ENCODE measurements around the gene LTBP4.

The LTBP4 gene

DNA sequence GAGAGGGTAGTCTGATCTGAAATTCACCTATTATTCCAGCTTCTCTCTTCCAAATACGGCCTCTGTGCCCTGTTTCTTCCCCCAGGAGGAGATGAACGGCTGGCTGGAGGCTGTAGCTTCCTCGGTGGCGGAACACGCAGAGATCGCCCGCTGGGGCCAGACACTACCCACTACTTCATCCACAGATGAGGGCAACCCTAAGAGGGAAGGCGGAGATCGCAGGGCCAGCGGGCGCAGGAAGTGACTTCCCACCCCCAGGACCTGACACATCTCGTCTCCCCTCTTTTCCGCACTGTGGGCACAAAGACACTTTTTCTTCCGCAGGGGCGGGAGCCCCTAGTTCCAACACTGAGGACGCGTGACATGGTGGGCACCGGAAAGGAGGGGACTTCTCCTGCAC is 25.8 kb upstream of the LTBP4 start:
- Histone ChIP-seq H3K4me3 (ENCODE audit: low read depth in 1 of 2, low read length in 2 of 2) (no peak overlapping the region), H3K4me2 (ENCODE audit: insufficient read depth, low read length) (no peak overlapping the region)

DNA sequence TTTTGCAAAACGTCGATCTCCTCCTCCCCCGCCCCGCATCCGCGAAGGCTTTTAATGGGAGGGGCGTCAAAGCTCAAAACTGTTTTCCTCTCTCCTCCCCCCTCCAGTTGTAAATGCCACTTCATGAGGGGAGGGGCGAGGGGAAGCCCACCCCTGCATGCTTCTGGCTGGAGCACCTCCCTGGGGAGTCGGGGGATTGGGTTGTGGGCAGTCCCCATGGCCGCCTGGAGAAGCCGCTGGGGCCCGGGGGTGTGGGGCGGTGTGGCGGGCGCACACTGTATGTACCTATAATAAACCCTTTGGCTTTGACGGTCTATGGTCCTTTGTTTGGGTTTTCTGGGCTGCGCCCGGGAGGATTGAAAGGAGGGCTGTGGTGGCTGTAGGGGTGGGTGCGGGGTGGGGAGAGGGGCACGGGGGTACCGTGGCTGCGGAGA is 25.0 kb upstream of the LTBP4 start:
- peaks cover 30% of the 10 kb centered on the region for H3K36me3 ChIP-seq (ENCODE audit: insufficient read depth, low read length)
- peak overlapping the region; percentile 82 for H3K27ac ChIP-seq (ENCODE audit: low read length)
- peaks cover 19% of the 10 kb centered on the region for H3K79me2 ChIP-seq (ENCODE audit: insufficient read depth, low read length)
- H3K9me3 ChIP-seq (ENCODE audit: insufficient read depth, low read length, severe bottlenecking) = no peaks in the 10 kb centered on the region
- H3K27me3 ChIP-seq (ENCODE audit: insufficient read depth, low read length, poor library complexity) = no peaks in the 10 kb centered on the region
- peak overlapping the region; percentile 87 for H2AFZ ChIP-seq (ENCODE audit: low read depth, low read length)
- peak overlapping the region in 1 of 2 experiments; percentile 90; a peak in 2 of 4 replicates for H3K4me3 ChIP-seq (ENCODE audit: low read depth in 1 of 2, low read length in 2 of 2)
- TF ChIP-seq EZH2 (IDR thresholded peaks at IDR 0.05; ENCODE audit: borderline replicate concordance, low read depth, low read length, severe bottlenecking) = no peak
- TF ChIP-seq, protein P1, sequence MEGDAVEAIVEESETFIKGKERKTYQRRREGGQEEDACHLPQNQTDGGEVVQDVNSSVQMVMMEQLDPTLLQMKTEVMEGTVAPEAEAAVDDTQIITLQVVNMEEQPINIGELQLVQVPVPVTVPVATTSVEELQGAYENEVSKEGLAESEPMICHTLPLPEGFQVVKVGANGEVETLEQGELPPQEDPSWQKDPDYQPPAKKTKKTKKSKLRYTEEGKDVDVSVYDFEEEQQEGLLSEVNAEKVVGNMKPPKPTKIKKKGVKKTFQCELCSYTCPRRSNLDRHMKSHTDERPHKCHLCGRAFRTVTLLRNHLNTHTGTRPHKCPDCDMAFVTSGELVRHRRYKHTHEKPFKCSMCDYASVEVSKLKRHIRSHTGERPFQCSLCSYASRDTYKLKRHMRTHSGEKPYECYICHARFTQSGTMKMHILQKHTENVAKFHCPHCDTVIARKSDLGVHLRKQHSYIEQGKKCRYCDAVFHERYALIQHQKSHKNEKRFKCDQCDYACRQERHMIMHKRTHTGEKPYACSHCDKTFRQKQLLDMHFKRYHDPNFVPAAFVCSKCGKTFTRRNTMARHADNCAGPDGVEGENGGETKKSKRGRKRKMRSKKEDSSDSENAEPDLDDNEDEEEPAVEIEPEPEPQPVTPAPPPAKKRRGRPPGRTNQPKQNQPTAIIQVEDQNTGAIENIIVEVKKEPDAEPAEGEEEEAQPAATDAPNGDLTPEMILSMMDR (IDR thresholded peaks at IDR 0.05; ENCODE audit: borderline replicate concordance, extremely low read depth, low read length, poor library complexity, severe bottlenecking) = no peak
- peak; percentile 40 for ATAC-seq (ENCODE audit: insufficient read depth, low read depth)
- no peaks in the 10 kb centered on the region for H4K20me1 ChIP-seq (ENCODE audit: insufficient read depth, low read length)
- H3K4me1 ChIP-seq (ENCODE audit: insufficient read depth, low read length) = peaks cover 23% of the 10 kb centered on the region
- H3K9ac ChIP-seq (ENCODE audit: low read depth, low read length) = peak overlapping the region; percentile 75; the same call in 1 of the 2 replicates
- peak overlapping the region; percentile 88 for H3K4me2 ChIP-seq (ENCODE audit: insufficient read depth, low read length)
- DNase-seq = no peak

More for the DNA sequence above, 25.8 kb upstream of the LTBP4 start:
- TF ChIP-seq, protein P1 (IDR thresholded peaks at IDR 0.05; ENCODE audit: borderline replicate concordance, extremely low read depth, low read length, poor library complexity, severe bottlenecking) = no peak
- TF ChIP-seq EZH2 (IDR thresholded peaks at IDR 0.05; ENCODE audit: borderline replicate concordance, low read depth, low read length, severe bottlenecking) = no peak
- Histone ChIP-seq H3K27ac (ENCODE audit: low read length) (no peak overlapping the region), H3K27me3 (ENCODE audit: insufficient read depth, low read length, poor library complexity) (no peaks in the 10 kb centered on the region), H4K20me1 (ENCODE audit: insufficient read depth, low read length) (no peaks in the 10 kb centered on the region), H3K9ac (ENCODE audit: low read depth, low read length) (no peak overlapping the region), H3K9me3 (ENCODE audit: insufficient read depth, low read length, severe bottlenecking) (no peaks in the 10 kb centered on the region), H3K36me3 (ENCODE audit: insufficient read depth, low read length) (peaks cover 22% of the 10 kb centered on the region), H2AFZ (ENCODE audit: low read depth, low read length) (peak overlapping the region; percentile 36; the same call in 1 of the 2 replicates), H3K4me1 (ENCODE audit: insufficient read depth, low read length) (peaks cover 29% of the 10 kb centered on the region), H3K79me2 (ENCODE audit: insufficient read depth, low read length) (peaks cover 19% of the 10 kb centered on the region)
- DNase-seq (no peak), ATAC-seq (ENCODE audit: insufficient read depth, low read depth) (no peak)

DNA sequence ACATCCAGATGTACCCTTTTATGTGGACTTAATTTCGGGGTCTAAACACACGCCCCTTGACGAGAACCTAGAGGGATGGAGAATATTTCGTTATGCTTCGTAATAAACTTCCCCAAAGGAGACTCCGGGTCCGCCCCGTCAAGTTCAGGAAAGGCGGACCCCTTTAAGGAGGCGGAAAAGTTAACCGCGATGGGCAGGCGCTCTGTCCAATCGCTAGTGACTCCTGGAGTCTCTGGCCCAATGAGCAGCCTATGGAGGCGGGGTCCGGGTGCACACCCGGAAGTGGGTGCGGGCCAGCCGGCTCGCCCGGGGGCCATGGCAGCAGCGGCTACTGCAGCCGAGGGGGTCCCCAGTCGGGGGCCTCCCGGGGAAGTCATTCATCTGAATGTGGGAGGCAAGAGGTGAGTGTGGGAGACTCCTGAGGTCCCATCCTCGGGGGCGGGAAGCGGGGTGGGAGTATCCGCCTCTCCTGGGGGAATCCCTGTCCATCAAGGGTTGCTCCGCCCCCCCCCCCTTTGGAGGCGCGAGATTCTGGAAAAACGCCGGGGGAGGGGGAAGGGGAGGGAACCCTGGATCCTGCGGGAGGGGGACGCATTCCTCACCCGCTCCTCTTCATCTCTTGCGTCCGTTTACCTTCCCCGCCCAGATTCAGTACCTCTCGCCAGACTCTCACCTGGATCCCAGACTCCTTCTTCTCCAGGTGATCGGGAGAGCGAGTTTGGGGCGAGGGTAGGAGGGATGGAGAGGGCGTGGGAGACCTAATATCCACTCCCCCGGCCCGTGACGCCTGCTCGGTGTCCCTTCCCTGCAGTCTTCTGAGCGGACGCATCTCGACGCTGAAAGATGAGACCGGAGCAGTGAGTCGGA is 24.4 kb upstream of the LTBP4 start, which contains the start of gene SHKBP1:
Gene SHKBP1, plus strand, starts transcription at position 289 of the 867 bp plus-strand sequence. Its CDS starts 27 bp downstream, at position 316.
- Histone ChIP-seq H3K4me2 (ENCODE audit: insufficient read depth, low read length) (peak within 1 kb of the TSS; percentile 88), H3K9me3 (ENCODE audit: insufficient read depth, low read length, severe bottlenecking) (no peaks in the 10 kb centered on the region), H3K36me3 (ENCODE audit: insufficient read depth, low read length) (peaks cover 34% of the 10 kb centered on the region), H3K4me3 (ENCODE audit: low read depth in 1 of 2, low read length in 2 of 2) (peak within 1 kb of the TSS; percentile 70 to 90; a peak in 3 of 4 replicates), H3K9ac (ENCODE audit: low read depth, low read length) (peak within 1 kb of the TSS; percentile 75), H2AFZ (ENCODE audit: low read depth, low read length) (peak within 1 kb of the TSS; percentile 87), H3K79me2 (ENCODE audit: insufficient read depth, low read length) (peaks cover 19% of the 10 kb centered on the region), H3K27me3 (ENCODE audit: insufficient read depth, low read length, poor library complexity) (no peaks in the 10 kb centered on the region), H4K20me1 (ENCODE audit: insufficient read depth, low read length) (no peaks in the 10 kb centered on the region), H3K27ac (ENCODE audit: low read length) (peak within 1 kb of the TSS; percentile 82), H3K4me1 (ENCODE audit: insufficient read depth, low read length) (peaks cover 22% of the 10 kb centered on the region)
- ATAC-seq (ENCODE audit: insufficient read depth, low read depth) = peak; percentile 100
- peak; percentile 96 for DNase-seq
- TF ChIP-seq, protein P1 (IDR thresholded peaks at IDR 0.05; ENCODE audit: borderline replicate concordance, extremely low read depth, low read length, poor library complexity, severe bottlenecking) = no peak
- TF ChIP-seq EZH2 (IDR thresholded peaks at IDR 0.05; ENCODE audit: borderline replicate concordance, low read depth, low read length, severe bottlenecking) = no peak
